HEK293 (cell line): ENCODE results near the gene TPRN.
A peak's percentile ranks its signal among the peaks of the same experiment; 100 is the strongest.

Experiments
- CTCF ChIA-PET: fragments of 350-600 bp; formaldehyde crosslinking; extraction: SDS; loops from one replicate; lab custom pipeline; 2021; ENCODE audit warnings: antibody characterized with exemption; lab: Yijun Ruan, JAX
- POLR2A ChIA-PET: fragments of 300-600 bp; formaldehyde crosslinking; extraction: SDS; loops from one replicate; lab custom pipeline; 2020; ENCODE audit warnings: antibody characterized with exemption, inconsistent platforms; lab: Yijun Ruan, JAX
- H3K27ac ChIP-seq: fragments of 200-500 bp; sonication (Bioruptor generic); 2 replicates; pipeline ENCODE4 v1.5.1; 2014; ENCODE audit warnings: low read depth, low read length, control low read depth, inconsistent platforms; ENCODE audit errors: extremely low read depth
- H3K36me3 ChIP-seq, 2 experiments: fragments of 200-500 bp in 1 of 2; sonication (Bioruptor generic) in 1 of 2; 1 replicate in 1 of 2; 2 replicates in 1 of 2; pipeline ENCODE4 v1.5.1; 2014 to 2017; ENCODE audit warnings: inconsistent platforms in 2 of 2, low read length in 2 of 2; ENCODE audit not compliant: control insufficient read depth in 2 of 2, insufficient read depth in 1 of 2
- H3K4me1 ChIP-seq: fragments of 200-500 bp; sonication (Bioruptor generic); 2 replicates; pipeline ENCODE4 v1.5.1; 2014; ENCODE audit warnings: mild to moderate bottlenecking, low read length, inconsistent platforms; ENCODE audit not compliant: control insufficient read depth, insufficient read depth
- H3K4me3 ChIP-seq: 2 replicates; pipeline ENCODE4 v1.5.1; 2011; ENCODE audit warnings: low read depth, mild to moderate bottlenecking, control low read depth, low read length, moderate library complexity
- H3K9me3 ChIP-seq: fragments of 200-500 bp; sonication (Bioruptor generic); 2 replicates; pipeline ENCODE4 v1.5.1; 2014; ENCODE audit warnings: low read depth, low read length, inconsistent platforms; ENCODE audit not compliant: control insufficient read depth, insufficient read depth
- AEBP2 ChIP-seq: fragments of 450-650 bp; formaldehyde crosslinking; IDR thresholded peaks from 2 replicates; pipeline ENCODE4 v1.5.1; 2016; ENCODE audit warnings: missing biosample characterization, missing genetic modification characterization, borderline replicate concordance
- BCL11B ChIP-seq: fragments of 450-650 bp; formaldehyde crosslinking; IDR thresholded peaks from 2 replicates; pipeline ENCODE4 v1.5.1; 2016; ENCODE audit warnings: low read depth, missing biosample characterization, missing genetic modification characterization
- GLIS1 ChIP-seq: fragments of 450-650 bp; formaldehyde crosslinking; IDR thresholded peaks from 2 replicates; pipeline ENCODE4 v1.5.1; 2016; ENCODE audit warnings: missing biosample characterization, missing genetic modification characterization
- KLF17 ChIP-seq: fragments of 450-650 bp; formaldehyde crosslinking; IDR thresholded peaks from 2 replicates; pipeline ENCODE4 v1.5.1; 2016; ENCODE audit warnings: missing biosample characterization, missing genetic modification characterization
- SP3 ChIP-seq: fragments of 450-650 bp; formaldehyde crosslinking; IDR thresholded peaks from 2 replicates; pipeline ENCODE4 v1.5.1; 2016; ENCODE audit warnings: missing biosample characterization, missing genetic modification characterization
- SP7 ChIP-seq: fragments of 450-650 bp; formaldehyde crosslinking; IDR thresholded peaks from 2 replicates; pipeline ENCODE4 v1.5.1; 2016; ENCODE audit warnings: missing biosample characterization, missing genetic modification characterization
- ZBTB17 ChIP-seq: fragments of 450-650 bp; formaldehyde crosslinking; IDR thresholded peaks from 2 replicates; pipeline ENCODE4 v1.5.1; 2016; ENCODE audit warnings: missing biosample characterization, missing genetic modification characterization
- ZBTB26 ChIP-seq: fragments of 450-650 bp; formaldehyde crosslinking; optimal IDR thresholded peaks from 2 replicates; pipeline ENCODE3; 2016; ENCODE audit warnings: missing biosample characterization, mild to moderate bottlenecking, missing genetic modification characterization
- ZBTB48 ChIP-seq: fragments of 450-650 bp; formaldehyde crosslinking; IDR thresholded peaks from 2 replicates; pipeline ENCODE4 v1.5.1; 2016; ENCODE audit warnings: missing biosample characterization, missing genetic modification characterization
- ZEB2 ChIP-seq: fragments of 450-650 bp; formaldehyde crosslinking; IDR thresholded peaks from 2 replicates; pipeline ENCODE4 v1.5.1; 2016; ENCODE audit warnings: missing biosample characterization, missing genetic modification characterization
- ZIC2 ChIP-seq: fragments of 450-650 bp; formaldehyde crosslinking; IDR thresholded peaks from 2 replicates; pipeline ENCODE4 v1.5.1; 2016; ENCODE audit warnings: missing biosample characterization, missing genetic modification characterization
- ZNF114 ChIP-seq: fragments of 450-650 bp; formaldehyde crosslinking; IDR thresholded peaks from 2 replicates; pipeline ENCODE4 v1.5.0; 2017; ENCODE audit warnings: missing biosample characterization, missing genetic modification characterization
- ZNF19 ChIP-seq: fragments of 450-650 bp; formaldehyde crosslinking; IDR thresholded peaks from 2 replicates; pipeline ENCODE4; 2016; ENCODE audit warnings: missing biosample characterization, missing genetic modification characterization, low read depth
- ZNF324 ChIP-seq: fragments of 450-650 bp; formaldehyde crosslinking; IDR thresholded peaks from 2 replicates; pipeline ENCODE4 v1.5.1; 2016; ENCODE audit warnings: missing biosample characterization, missing genetic modification characterization
- ZNF341 ChIP-seq: fragments of 450-650 bp; formaldehyde crosslinking; IDR thresholded peaks from 2 replicates; pipeline ENCODE4; 2016; ENCODE audit warnings: low read depth, missing biosample characterization, missing genetic modification characterization
- ZNF362 ChIP-seq: fragments of 450-650 bp; formaldehyde crosslinking; IDR thresholded peaks from 2 replicates; pipeline ENCODE4 v1.5.1; 2016; ENCODE audit warnings: missing biosample characterization, missing genetic modification characterization
- ZNF426 ChIP-seq: fragments of 450-650 bp; formaldehyde crosslinking; IDR thresholded peaks from 2 replicates; pipeline ENCODE4 v1.5.1; 2017; ENCODE audit warnings: missing biosample characterization, missing genetic modification characterization, mild to moderate bottlenecking, inconsistent platforms, moderate library complexity
- ZNF433 ChIP-seq: fragments of 450-650 bp; formaldehyde crosslinking; IDR thresholded peaks from 2 replicates; pipeline ENCODE4 v1.5.1; 2016; ENCODE audit warnings: missing biosample characterization, missing genetic modification characterization, low read depth
- ZNF473 ChIP-seq: fragments of 450-650 bp; formaldehyde crosslinking; IDR thresholded peaks from 2 replicates; pipeline ENCODE4 v1.5.1; 2017; ENCODE audit warnings: missing biosample characterization, missing genetic modification characterization
- ZNF548 ChIP-seq: fragments of 450-650 bp; formaldehyde crosslinking; IDR thresholded peaks from 2 replicates; pipeline ENCODE4 v1.5.1; 2016; ENCODE audit warnings: missing biosample characterization, missing genetic modification characterization
- ZNF549 ChIP-seq: fragments of 450-650 bp; IDR thresholded peaks from 2 replicates; pipeline ENCODE4 v1.5.1; 2018; ENCODE audit warnings: missing biosample characterization, missing genetic modification characterization, mild to moderate bottlenecking, inconsistent platforms, moderate library complexity
- ZNF610 ChIP-seq: fragments of 450-650 bp; formaldehyde crosslinking; IDR thresholded peaks from 2 replicates; pipeline ENCODE4 v1.5.1; 2016; ENCODE audit warnings: missing biosample characterization, missing genetic modification characterization, borderline replicate concordance
- ZNF670 ChIP-seq: fragments of 450-650 bp; formaldehyde crosslinking; IDR thresholded peaks from 2 replicates; pipeline ENCODE4 v1.5.1; 2016; ENCODE audit warnings: missing biosample characterization, missing genetic modification characterization, low read depth
- ZNF843 ChIP-seq: fragments of 450-650 bp; formaldehyde crosslinking; IDR thresholded peaks from 2 replicates; pipeline ENCODE4 v1.5.1; 2016; ENCODE audit warnings: missing biosample characterization, missing genetic modification characterization
- ZSCAN18 ChIP-seq: fragments of 450-650 bp; formaldehyde crosslinking; IDR thresholded peaks from 2 replicates; pipeline ENCODE4 v1.5.1; 2016; ENCODE audit warnings: missing biosample characterization, missing genetic modification characterization

Gene TPRN

GRCh38 chr9:137194388-137194787 lies 6.2 kb downstream of the TPRN start:
- no peak overlapping the region for H3K4me3 ChIP-seq
- peaks cover 8% of the 10 kb centered on the region; the same call in 1 of the 2 replicates for H3K4me1 ChIP-seq
- TF ChIP-seq ZNF362 = no peak
- TF ChIP-seq ZNF114 = no peak
- TF ChIP-seq ZNF548 (tag by site-specific recombination) = no peak
- no peak for TF ChIP-seq ZEB2 (tag by site-specific recombination)
- TF ChIP-seq SP7 = no peak
- no peak for TF ChIP-seq ZSCAN18 (tag by site-specific recombination)
- TF ChIP-seq ZNF473 (tag by site-specific recombination) = no peak
- TF ChIP-seq ZNF843 (tag by site-specific recombination) = no peak
- no peak for TF ChIP-seq ZNF670 (tag by site-specific recombination)
- TF ChIP-seq ZNF341 (tag by site-specific recombination) = no peak
- TF ChIP-seq ZBTB17 (tag by site-specific recombination) = no peak
- no peak for TF ChIP-seq ZNF610 (tag by site-specific recombination)
- TF ChIP-seq SP3 = no peak
- no peak for TF ChIP-seq AEBP2 (tag by site-specific recombination)
- no peak for TF ChIP-seq ZNF19 (tag by site-specific recombination)
- peak; percentile 2; the same call in 1 of the 2 replicates for TF ChIP-seq BCL11B (tag by site-specific recombination)
- TF ChIP-seq ZNF549 (tag by site-specific recombination) = no peak
- no peak for TF ChIP-seq ZNF433 (tag by site-specific recombination)
- no peak for TF ChIP-seq KLF17 (tag by site-specific recombination)
- no peak for TF ChIP-seq ZNF426 (tag by site-specific recombination)
- no peak for TF ChIP-seq ZNF324 (tag by site-specific recombination)
- TF ChIP-seq ZBTB48 = no peak
- TF ChIP-seq ZIC2 (tag by site-specific recombination) = peak; percentile 43
- TF ChIP-seq ZBTB26 (tag by site-specific recombination) = peak; percentile 17
- TF ChIP-seq GLIS1 = peak; percentile 33
- TF ChIP-seq, all 188 proteins: peak for 4
- no peak overlapping the region for H3K27ac ChIP-seq
- ChIA-PET POLR2A (interaction anchor here (0.7 to 3.1 kb wide), 7 partner anchors 10 to 65 kb away, joined by 3 to 18 read pairs (median 4); partner anchors contain the start of gene TUBB4B), CTCF (interaction anchor here (0.6 to 1.9 kb wide), 7 partner anchors 12 to 42 kb away, joined by 3 to 10 read pairs (median 3); partner anchors contain the start of gene RNF224)
- H3K36me3 ChIP-seq = peaks cover 0 to 30% of the 10 kb centered on the region in 2 experiments; a peak in 1 of 3 replicates
- H3K9me3 ChIP-seq = no peaks in the 10 kb centered on the region
